Stimulated activated CD8-positive, alpha-beta memory T cell treated with anti-CD3 and anti-CD28 coated beads, Interleukin-15, amount 100 ng/mL, for 48 hours (primary cell): ENCODE data around the gene CD80.
"Not testable (repeated sequence)": the region's sequence is repeated elsewhere in the genome, so short reads cannot be mapped to it uniquely, and the experiment has no call there.

Source experiments
- DNase-seq, 2 donors: peaks; one replicate each; pipeline ENCODE4 v3.0.0-alpha.2; 2020; ENCODE audit warnings: low read depth in 2 of 2

The CD80 gene, protein sequence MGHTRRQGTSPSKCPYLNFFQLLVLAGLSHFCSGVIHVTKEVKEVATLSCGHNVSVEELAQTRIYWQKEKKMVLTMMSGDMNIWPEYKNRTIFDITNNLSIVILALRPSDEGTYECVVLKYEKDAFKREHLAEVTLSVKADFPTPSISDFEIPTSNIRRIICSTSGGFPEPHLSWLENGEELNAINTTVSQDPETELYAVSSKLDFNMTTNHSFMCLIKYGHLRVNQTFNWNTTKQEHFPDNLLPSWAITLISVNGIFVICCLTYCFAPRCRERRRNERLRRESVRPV

DNA sequence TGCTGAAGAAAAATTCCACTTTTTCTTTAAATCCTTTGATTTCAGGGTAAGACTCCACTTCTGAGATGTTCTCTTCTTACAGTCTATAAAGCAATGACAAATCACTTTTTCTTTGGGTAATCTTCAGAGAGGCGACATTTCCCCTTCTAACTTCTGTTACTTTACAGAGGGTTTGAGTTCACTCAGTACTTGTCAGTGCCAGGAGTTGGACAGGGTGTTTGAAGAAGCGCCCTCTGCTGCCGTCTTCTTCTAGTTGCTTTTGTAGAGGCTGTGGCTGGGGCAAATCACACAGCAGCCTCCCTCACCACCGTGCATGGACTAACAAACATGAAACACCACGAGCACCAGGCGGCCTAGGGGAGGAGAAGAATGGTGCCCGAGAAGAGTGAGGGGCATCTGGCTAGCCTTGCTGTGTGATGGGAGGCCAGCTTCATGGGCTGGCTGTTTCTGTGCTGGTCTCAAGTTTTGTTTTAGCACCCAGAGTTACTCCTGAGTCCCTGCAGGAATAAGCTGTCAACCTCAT, at the start of gene CD80:
Gene CD80, minus strand, starts transcription at position 174 of the 523 bp plus-strand sequence. CDS start 1,886 bp downstream, outside the sequence.
- peak; percentile 55 to 56 for DNase-seq

DNA sequence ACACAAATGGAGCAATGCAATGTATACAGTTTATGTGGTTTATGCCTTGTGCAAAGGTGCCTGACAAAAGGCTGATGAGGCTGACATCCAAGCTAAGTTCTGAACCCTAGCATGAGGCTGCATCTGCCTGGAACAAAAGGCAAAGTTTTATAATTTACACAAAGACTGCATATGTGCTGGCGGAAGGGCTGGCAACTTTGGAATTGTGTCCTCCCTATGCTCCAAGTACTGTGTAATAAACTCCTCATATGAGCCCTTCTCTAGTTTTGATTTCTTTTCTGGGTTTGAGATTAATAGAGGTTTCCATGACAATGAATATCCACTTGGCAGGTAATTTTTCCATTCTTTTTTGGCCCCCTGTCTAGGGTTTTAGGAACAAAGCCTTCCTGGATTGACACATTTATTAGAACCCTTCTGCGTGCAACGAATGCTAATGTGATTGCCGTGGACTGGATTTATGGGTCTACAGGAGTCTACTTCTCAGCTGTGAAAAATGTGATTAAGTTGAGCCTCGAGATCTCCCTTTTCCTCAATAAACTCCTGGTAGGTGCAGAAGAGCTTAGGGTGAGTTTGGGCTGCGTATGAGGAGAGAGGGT, 49.1 kb upstream of the CD80 start:
- DNase-seq, result no peak

DNA sequence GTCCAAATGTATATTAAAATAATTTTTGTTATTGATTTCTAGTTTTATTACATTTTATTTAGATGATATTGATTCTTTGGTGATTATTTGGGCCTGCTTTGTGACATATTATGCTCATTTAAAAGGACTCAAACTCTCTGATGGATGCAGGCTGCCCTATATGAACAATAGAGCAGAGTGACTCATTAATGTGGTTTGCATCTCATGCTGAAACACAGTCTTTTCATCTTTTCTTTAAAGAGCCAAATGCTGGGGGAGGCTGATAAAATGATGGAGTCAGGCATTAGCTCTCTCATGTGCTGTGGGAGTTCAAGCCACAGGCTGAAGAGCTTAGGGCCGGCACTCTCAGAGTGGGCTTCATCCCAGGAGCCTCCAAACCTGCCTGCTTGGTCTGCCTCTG, 45.5 kb upstream of the CD80 start:
- DNase-seq, result no peak

DNA sequence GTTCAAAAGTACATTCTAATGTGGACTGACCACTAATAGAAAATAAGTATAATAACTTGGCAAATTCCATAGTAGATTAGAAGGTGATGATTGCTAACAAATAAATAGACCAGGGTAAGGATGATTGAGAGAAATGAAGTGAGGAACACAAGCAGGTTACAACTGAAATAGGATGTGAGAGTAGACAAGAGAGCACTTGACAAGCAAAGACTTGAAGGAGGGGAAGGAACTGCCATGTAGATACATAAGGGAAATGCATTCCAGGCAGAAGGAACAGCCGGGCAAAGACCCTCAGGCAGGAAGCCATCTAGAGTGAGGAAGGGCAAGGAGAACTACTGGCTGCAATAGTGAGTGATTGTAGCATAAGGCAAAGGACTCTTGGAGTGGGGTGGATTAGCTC, 43.3 kb upstream of the CD80 start:
- no peak for DNase-seq

DNA sequence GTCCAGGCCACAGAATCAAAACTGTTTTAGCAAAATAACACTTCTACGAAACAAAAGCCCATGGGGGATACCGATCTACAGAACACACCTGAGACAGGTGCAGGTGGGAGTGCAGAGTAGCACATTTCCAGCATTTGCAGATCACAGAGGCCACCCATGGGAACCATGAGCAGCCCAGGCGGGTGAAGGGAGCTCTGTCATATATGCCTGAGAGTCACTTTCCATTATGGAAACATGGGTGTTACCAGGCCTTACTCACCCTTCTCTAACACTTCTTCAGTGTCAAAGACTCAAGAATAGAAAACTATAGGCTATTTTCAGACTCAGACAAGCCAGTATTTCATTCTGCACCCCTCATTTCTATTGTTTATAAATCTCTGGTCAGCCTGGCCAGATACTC, 41.7 kb upstream of the CD80 start:
- DNase-seq, result no peak

DNA sequence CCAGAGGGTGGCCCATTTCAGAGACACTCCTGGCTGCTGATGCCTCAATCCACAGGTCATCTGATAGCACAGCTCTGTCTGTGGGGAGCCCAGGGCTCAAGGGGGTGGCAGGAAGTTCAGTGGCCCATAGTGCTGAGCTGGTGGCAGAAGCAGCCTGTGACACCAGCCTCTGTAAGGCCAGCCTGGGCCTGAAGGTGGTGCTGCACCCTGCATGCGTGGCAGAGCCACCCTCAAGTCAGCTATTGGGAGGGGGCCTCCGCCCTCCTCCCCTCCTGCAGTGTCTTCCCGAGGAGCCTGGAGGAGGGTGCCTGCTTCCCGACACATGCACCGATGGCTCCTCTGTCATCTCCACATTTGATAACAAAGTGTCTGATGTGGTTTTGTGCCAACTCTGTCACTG, 41.3 kb upstream of the CD80 start:
- DNase-seq, result no peak

DNA sequence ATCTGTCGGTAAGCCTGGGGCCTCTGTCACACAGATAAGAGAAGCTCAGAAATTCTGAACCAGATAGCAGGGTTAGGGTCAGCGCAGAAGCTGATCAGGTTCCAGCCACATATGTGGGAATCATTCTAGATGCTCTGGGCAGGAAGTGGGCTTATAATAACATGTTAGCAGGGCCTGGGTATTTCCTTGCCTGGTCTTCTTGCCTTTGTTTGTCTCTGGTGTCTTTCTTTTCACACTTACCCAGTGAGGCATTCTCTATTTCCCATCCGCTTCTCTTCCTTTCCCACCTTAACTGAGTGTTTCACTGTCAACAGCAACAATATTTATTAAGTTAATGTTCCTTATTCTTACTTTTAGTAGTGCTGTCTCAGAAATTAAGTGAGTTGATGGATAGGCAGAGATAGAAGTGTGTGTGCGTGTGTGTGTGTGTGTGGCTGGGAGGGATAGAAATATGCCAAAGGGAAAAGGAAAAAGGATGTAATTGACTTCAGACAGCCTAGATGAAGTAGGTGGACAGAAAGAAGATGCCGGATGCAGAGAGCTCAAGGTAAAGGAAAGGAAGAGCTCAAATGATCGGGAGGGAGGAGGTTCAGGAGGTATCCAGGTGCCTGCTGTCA, 40.3 kb upstream of the CD80 start:
- DNase-seq, result no peak

DNA sequence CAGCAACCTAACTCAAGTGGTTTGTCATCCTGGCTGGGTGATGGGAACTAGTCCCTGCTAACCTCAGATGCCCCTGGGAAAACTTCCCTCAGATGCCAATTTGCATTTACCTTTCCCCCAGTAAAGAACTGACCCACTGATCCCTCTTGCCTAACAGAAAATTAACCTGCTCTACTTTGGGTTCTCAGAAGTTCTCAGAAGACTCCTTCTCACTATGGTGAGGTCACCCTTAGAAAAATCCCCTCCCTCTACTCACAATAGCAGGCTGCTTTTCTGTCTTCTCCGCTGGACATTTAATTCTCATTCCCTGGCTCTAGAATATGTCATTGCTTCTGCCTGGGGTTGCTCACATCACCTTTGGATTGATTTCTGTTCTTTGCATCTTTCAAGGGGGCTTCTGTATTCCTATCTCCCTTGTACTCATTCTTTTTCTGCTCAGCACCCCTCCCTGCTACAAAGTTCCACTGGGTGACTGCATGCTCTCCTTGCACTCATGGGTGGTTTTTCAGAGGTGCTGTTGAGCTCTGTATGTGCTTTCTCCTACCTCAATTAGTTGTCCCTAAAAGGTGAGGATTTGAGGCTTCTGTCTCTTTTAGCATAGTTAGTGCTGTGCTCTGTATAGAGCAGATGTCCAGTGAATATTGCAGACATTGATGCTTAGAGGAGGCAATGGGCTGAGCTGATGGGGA, 39.1 kb upstream of the CD80 start:
- no peak for DNase-seq

DNA sequence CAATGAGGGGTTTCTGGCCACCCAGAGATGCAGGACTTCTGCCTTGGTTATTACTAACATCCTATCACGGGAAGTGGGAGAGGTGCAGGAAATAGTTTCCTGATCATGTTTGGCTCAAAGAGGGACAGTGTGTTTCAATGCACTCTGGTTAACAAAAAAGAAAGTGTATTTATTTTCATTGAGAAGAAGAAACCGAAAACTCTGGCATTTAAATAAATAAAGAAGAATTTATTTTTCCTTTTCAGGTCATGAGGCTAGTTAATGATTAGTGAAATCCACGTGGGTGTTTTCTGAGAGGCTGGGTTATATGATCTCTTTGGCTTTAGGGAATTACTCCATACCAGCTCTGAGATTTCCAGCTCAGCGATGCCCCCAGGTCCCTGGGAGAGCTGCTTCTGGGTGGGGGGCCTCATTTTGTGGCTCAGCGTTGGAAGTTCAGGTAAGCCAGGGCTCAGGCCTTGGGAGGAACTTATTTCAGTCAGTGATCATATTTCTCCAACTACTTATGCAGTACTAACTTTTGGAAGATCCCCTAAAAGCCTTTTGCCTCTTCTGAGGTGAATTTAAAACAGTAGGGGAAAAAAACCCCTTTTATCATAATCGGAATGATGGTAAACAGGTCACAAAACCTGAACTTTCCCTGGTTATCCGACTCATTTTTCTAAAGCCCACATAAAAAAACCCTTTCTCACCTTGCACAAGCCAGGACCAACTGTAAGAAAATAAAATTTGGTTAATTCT, 38.3 kb upstream of the CD80 start, which contains the start of gene PLA1A:
Gene PLA1A, plus strand, starts transcription at position 338 of the 741 bp plus-strand sequence. Its CDS starts 29 bp downstream, at position 367.
- no peak for DNase-seq

DNA sequence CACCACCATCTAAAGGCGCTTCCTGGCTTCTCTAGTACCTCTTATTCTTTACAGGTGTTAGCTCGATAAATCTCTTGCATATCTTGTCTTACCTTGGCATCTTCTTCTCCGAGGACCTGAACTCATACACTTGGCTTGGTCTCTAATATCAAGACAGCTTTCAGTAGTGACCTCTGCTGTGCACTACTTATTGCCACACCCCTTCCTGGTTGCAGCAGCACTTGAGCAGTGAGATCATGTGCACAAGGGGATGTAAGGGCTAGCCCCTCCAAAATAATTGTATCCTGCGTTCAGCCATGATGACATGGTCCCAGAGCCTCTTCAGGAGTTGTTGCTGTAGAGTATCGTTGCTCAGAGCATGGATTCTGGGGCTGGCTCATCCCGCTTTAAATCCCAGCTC, 37.0 kb upstream of the CD80 start:
- no peak for DNase-seq

DNA sequence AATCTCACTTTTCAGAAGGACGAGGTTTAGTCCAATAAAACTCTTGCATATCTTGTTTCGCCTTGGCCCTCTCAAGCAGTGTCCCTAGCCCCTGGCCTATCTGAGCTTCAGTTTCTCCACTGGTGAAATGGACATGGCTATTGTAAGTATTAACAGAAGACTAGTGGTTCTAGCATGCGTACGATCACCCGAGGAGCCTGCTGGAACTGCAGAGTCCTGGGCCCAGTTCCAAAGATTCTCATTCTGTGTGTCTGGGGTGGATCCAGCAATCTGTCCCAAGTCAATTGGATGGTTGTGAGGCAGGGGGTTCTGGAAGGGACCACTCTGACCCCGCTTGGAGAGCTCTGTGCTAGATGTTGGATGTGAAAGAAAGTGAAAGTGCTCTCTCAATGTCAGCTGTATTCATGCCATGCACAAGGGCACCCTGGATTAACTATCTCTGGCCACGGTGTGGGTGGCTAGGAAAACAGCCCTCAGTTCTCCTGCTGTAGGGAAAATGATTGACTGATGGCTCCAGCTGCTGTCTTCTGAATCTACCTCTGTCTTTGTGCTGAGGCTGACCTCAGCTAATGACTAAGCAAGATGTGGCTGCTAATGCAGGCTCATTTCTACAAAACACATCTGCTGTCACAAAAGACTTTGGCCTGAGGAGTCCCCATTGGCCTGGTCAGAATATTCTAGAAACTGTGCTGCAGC, 36.4 kb upstream of the CD80 start:
- DNase-seq, result no peak

DNA sequence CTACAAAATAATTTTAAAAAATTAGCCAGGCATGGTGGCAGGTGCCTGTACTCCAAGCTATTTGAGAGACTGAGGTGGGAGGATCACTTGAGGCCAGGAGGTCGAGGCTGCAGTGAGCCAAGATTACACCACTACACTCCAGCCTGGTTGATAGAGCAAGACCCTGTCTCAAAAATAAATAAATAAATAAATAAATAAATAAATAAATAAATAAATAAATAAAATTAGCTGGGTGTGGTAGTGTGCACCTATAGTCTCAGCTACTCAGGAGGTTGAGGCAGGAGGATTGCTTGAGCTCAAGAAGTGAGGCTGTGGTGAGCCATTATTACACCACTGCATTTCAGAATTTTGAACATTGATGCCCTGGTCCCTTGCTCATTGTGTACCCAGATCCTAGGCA, 35.5 kb upstream of the CD80 start:
- not testable (repeated sequence) for DNase-seq

DNA sequence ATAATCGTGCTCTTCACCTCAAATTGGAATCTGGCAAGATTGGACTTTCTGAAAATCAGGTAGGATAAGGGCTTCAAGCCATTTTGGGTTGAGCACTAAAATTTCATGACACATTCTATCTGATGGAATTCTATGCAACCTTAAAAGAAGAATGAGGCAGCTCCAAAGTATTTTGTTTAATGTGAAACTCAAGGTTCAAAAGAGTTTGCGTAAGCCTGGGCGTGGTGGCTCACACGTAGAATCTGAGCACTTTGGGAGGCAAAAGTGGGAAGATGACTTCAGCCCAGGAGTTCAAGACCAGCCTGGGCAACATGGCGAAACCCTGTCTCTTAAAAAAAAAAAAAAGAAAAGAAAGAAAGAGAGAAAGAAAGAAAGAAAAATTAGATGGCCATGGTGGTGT, 34.7 kb upstream of the CD80 start:
- no peak for DNase-seq

DNA sequence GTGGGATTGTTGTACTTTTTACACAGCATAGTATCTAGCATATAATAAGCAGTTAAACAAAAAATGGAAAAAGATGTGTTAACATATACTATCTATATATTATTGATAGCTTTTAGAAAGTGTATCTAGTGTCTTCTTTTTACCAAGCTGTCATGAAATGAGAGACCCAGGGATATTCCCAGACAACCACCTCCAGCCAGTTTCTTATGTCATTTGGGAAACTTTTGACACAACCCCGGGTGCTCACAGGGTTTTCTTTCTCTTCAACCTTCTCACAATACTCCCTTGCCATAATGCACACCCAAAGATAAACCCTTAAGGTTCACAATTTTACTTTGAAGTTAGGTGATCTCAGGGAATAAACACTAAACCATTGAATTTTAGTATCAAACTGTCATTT, 33.4 kb upstream of the CD80 start:
- no peak for DNase-seq

DNA sequence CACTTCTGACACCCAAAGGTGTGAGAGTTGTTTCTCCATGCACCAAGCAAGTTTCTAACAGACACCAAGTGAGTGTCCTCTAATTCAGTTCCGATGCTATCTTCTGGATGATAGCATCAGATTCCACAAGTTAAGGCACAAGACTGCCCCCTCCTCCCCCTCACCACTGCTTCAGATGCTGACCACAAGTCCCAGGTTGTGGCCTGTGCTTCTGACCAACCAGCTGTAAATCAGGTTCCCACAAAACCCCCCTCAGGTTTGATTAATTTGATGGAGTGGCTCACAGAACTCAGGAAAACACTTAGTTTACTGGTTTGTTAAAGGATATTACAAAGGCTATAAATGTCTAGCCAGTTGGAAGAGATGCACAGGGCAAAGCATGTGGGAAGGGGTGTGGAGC, 31.3 kb upstream of the CD80 start:
- no peak for DNase-seq

DNA sequence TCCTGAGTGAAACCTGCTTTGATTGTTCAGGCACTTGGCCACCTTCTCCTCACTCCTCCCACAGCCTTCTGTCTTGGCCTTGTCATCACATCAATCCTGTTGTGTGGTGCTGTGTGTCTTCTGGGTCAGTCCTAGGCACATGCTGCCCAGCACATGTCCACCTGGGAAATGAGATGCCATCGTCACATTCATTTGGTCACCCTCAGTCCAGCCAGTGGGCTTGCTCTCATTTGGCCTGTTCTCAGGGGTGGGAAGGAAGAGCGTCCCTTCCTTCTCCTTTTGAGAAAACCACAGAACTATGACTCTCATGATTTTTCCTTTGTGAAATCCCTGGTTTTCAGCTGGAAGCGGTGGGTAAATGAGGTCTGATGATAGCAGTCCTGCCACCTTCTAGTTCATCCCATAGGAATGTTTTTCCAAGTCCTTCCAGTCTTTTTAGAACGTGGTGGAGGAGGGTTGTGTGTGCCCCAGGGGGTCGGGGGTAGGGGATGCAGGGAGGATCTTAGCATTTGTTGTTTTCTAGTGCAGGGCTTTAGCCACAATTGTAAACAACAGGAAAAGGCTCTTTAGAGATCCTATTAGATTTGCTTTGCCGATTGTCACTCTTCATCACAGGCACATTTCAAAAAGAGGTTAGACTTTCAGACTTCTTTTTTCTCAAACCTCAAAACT, 29.8 kb upstream of the CD80 start:
- no peak for DNase-seq

DNA sequence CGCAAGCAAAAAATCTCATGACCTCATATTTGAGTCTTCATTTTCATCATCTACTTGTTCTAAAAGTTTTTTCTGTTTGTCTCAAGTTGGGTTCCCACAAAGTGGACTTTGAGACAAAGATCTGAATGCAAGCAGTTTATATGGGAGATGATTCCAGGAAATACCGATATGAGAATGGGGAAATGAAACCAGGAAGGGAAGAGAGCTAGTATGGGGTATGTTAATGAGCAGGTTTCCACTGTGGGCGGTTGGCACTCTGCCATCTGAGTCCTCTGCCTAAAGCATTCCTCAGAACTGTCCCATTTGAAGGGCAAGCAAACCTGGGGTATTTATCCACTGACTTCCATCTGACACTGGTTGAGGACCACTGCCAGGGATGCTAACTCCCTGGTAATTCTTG, 28.7 kb upstream of the CD80 start:
- no peak for DNase-seq

DNA sequence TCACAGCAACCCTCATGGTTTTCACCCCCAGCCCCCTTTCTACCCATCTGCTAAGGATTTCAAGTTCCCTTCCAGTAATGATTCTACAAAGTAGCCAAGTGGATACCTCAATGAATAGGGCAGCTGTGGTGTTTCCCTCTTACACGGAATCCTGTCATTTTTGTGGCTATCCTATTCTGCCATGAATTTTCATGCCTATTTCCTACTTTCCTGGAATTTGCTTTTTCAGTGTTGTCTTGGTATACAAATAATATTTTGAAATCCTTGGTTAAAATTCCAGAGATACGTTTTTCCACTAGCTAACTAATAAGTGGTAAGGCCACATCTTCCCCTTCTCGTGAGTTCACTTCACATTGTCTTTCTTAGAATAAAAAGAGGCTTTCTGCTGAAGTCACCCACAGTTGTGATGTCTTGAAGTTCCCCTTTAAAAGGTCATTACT, 27.3 kb upstream of the CD80 start:
- no peak for DNase-seq

DNA sequence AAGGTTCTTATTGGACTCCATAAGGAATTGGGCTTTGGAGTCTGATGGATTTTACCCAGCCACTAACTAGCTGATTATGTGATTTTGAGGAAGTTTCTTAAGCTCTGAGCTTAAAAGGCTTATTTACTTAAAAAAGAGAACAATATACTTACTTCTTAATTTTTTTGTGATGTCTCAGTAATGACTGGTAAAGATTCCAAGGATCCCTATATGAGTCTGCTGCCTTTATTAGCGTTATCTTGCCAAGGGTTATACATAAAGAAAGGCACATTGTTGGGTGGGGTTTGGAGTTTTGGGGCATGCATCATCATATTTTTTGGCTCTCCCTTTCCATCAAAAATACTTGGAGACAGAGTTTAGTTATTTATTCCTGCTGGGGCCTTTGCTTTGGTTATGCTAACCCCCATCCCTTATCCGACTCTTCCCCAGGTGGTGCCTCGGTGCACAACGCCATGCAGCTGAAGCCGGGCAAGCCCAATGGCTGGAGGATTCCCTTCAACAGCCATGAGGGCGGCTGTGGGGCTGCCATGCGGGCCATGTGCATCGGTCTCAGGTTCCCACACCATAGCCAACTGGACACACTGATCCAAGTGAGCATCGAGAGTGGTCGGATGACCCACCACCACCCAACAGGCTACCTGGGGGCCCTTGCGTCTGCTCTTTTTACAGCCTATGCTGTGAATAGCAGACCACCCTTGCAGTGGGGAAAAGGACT, 26.6 kb upstream of the CD80 start:
- no peak for DNase-seq

DNA sequence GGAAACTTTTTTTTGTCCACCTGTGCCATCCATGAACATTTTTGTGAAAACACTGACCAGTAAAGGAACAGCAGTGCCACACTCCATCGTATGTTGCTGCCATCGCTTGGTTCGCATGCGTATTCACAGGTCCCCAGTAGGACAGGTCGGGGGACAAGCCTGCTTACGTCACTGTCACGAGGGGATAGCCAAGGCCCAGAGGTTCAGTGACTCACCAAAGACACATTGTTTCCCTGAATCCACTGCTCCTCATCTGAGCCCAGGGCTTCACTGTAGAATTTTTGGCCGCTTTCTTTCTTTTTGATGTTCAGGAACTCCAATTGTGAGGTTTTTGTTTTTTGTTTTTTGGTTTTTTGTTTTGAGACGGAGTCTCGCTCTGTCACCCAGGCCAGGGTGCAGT, 25.8 kb upstream of the CD80 start:
- no peak for DNase-seq
